Spleen (tissue), 7 donors: Measurements from ENCODE around the gene TEKT5.

ENCODE experiments used
- POLR2A ChIP-seq, 3 donors: fragments of 450-650 bp; IDR thresholded peaks; one replicate each; pipeline ENCODE4 v1.5.1; 2017; ENCODE audit warnings: antibody characterized with exemption in 3 of 3, mild to moderate bottlenecking in 1 of 3
- POLR2AphosphoS5 ChIP-seq, 3 donors: sonication (generic); formaldehyde crosslinking; IDR thresholded peaks; one replicate each; pipeline ENCODE4 v1.5.1; 2017; ENCODE audit warnings: antibody characterized with exemption in 3 of 3
- TF ChIP-seq, protein P1 (sequence below), 11 experiments: fragments of 200-600 bp in 7 of 11; fragments of 450-650 bp in 4 of 11; sonication (generic) in 4 of 11; IDR thresholded peaks in 8 of 11; conservative IDR thresholded peaks in 3 of 11; 1 replicate in 7 of 11; 2 replicates in 4 of 11; pipeline versions ENCODE4 v1.4.0 to v1.8.0; 2016 to 2021; ENCODE audit warnings: antibody characterized with exemption in 11 of 11, inconsistent platforms in 4 of 11, mild to moderate bottlenecking in 1 of 11
- donor health status: DM: no; HTN: no; CAD: no; lungs with moderate emphysema.
- donor health status: DM: no; HTN: no; CAD: no.
- donor health status: DM: no; HTN: no; CAD: no.

- TF ChIP-seq POLR2A (IDR thresholded peaks at IDR 0.05) (no peak), POLR2AphosphoS5 (IDR thresholded peaks at IDR 0.05) (no peak)
- TF ChIP-seq, protein P1, sequence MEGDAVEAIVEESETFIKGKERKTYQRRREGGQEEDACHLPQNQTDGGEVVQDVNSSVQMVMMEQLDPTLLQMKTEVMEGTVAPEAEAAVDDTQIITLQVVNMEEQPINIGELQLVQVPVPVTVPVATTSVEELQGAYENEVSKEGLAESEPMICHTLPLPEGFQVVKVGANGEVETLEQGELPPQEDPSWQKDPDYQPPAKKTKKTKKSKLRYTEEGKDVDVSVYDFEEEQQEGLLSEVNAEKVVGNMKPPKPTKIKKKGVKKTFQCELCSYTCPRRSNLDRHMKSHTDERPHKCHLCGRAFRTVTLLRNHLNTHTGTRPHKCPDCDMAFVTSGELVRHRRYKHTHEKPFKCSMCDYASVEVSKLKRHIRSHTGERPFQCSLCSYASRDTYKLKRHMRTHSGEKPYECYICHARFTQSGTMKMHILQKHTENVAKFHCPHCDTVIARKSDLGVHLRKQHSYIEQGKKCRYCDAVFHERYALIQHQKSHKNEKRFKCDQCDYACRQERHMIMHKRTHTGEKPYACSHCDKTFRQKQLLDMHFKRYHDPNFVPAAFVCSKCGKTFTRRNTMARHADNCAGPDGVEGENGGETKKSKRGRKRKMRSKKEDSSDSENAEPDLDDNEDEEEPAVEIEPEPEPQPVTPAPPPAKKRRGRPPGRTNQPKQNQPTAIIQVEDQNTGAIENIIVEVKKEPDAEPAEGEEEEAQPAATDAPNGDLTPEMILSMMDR (IDR thresholded peaks at IDR 0.05 in 8 of 11, conservative IDR thresholded peaks at IDR 0.05 in 3 of 11) = peak in 5 of 11 experiments; percentile 34 to 57 (median 53)
Observed at GRCh38 chr16:10668322-10669045, 26.2 kb downstream of the TEKT5 start.
